ENCODE results near the gene ANAPC13. TPM values are rescaled to one million over a fixed set of nuclear protein-coding genes. Genes with fewer than 3 reads are reported as not detected.

The ANAPC13 gene
- total RNA-seq, result 52.6 and 59.8 TPM in 2 replicates

GRCh38 chr3:134485718-134486576 is at the start of gene ANAPC13, which contains the start of gene CEP63:
Gene ANAPC13, minus strand, starts transcription at chr3:134485985. Its CDS starts 3,081 bp downstream, at chr3:134482904.
Gene CEP63, plus strand, starts transcription at chr3:134486057. Its CDS starts 9,264 bp downstream, at chr3:134495321.

Other genes starting within 250 kb of the ANAPC13 start
- 77.4 and 91.9 TPM in 2 replicates for gene RYK, start 235.1 kb downstream of the ANAPC13 start, total RNA-seq
- gene AMOTL2, start 111.5 kb downstream of the ANAPC13 start, total RNA-seq, result 61.8 and 114 TPM in 2 replicates
- 6.8 and 9.2 TPM in 2 replicates for gene CEP63, start 72 bp upstream of the ANAPC13 start, total RNA-seq
- not detected in 2 replicates for gene KY, start 165.0 kb upstream of the ANAPC13 start, total RNA-seq